Coronary artery (tissue), 2 donors: Measurements from ENCODE around the gene MGAT5.

Experiments
- DNase-seq: peaks from one replicate; pipeline ENCODE4 v3.0.0-alpha.2; 2017; ENCODE audit warnings: low spot score
- H3K27ac ChIP-seq, 2 donors: fragments of 200-600 bp; sonication (generic); one replicate each; pipeline ENCODE4 v1.5.1; 2016 to 2019
- H3K4me3 ChIP-seq: fragments of 200-600 bp; sonication (generic); 2 replicates; pipeline ENCODE4 v1.5.1; 2016; ENCODE audit warnings: mild to moderate bottlenecking, moderate library complexity
- TF ChIP-seq, protein P1 (sequence below): fragments of 200-600 bp; sonication (generic); IDR thresholded peaks from one replicate; pipeline ENCODE4 v1.5.1; 2019; ENCODE audit warnings: antibody characterized with exemption

Gene MGAT5

DNA sequence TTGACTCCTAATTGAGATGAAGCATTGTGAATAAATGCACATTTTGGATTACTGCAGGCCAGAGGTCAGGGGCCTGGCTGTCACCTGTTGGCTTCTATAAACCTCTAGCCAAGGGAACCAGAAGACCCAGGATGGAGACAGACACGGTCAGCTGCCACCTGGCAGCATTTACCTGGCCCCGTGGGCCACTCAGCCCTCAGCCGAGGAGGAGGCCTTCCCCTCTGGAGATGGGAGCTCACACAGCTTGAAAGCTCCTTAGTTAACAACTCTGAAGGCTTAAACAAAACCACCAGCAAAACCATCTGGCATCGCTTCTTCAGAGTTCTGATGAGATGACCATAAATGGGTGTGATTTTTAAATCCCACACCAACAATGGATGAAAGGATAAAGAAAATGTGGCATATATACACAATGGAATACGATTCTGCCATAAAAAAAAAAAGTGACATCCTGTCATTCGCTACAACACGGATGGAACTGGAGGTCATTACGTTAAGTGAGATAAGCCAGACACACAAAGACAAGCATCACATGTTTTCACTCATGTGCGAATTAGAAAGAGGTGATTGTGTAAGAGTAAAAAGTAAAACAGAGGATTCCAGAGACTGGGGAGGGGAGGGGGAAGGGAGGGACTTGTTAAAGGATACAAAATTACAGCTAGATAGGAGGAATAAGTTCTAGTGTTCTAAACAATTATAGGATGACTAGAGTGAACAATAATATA lies 246.5 kb downstream of the MGAT5 start:
- Histone ChIP-seq H3K4me3 (no peak overlapping the region), H3K27ac (no peak overlapping the region)
- no peak for DNase-seq
- TF ChIP-seq, protein P1, sequence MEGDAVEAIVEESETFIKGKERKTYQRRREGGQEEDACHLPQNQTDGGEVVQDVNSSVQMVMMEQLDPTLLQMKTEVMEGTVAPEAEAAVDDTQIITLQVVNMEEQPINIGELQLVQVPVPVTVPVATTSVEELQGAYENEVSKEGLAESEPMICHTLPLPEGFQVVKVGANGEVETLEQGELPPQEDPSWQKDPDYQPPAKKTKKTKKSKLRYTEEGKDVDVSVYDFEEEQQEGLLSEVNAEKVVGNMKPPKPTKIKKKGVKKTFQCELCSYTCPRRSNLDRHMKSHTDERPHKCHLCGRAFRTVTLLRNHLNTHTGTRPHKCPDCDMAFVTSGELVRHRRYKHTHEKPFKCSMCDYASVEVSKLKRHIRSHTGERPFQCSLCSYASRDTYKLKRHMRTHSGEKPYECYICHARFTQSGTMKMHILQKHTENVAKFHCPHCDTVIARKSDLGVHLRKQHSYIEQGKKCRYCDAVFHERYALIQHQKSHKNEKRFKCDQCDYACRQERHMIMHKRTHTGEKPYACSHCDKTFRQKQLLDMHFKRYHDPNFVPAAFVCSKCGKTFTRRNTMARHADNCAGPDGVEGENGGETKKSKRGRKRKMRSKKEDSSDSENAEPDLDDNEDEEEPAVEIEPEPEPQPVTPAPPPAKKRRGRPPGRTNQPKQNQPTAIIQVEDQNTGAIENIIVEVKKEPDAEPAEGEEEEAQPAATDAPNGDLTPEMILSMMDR, result no peak

DNA sequence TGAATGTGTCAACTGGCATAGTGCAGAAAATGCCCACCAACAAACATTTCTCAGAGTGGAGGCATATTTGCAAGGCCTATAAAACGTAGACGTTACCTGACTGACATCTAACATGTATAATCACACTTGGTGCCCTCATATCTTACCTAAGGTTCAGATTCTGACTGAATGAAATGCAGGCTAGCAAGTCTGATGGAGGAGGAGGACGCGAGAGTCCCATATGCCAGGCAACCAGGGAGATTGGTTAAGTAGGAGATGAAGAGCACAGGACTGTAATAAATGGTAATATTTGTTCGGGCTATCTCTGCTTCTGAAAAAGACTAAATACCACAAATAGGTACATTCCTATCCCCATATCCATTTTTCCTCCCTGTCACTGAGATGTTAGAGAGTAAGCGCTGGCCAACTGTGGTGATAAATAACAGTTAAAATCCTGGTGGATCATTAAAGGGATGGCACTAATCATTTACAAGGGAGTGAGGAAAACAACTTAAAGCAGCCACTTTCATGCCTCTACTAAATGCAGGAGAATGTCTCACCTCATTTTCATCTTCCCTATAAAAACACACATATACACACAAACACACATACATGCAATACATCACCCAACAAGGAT lies 247.7 kb downstream of the MGAT5 start:
- TF ChIP-seq, protein P1, result no peak
- no peak overlapping the region for H3K27ac ChIP-seq
- no peak for DNase-seq

DNA sequence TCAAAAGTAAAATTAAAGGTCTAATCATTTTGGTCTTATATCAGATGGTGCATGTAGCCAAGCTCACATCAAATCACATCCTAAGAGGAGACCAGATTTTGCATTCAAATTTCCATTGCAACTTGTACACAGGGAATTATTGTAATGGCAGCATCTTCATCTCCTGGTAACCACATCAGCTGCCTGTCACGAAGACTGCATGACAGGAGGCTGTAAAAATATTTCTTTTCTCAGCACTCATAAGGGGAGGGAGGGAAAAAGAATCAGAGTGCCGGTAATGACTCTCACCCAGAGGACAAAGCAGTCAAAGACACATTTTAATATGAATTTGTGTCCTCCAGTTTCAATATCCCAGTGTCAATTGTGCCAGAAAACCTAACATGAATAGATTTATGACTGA lies 248.2 kb downstream of the MGAT5 start:
- DNase-seq, result no peak
- Histone ChIP-seq H3K27ac (no peak overlapping the region), H3K4me3 (no peak overlapping the region)
- TF ChIP-seq, protein P1, result no peak

More for the DNA sequence above, 247.7 kb downstream of the MGAT5 start:
- H3K4me3 ChIP-seq, result no peak overlapping the region
